ENCODE data around the gene ENTPD5.

DNA sequence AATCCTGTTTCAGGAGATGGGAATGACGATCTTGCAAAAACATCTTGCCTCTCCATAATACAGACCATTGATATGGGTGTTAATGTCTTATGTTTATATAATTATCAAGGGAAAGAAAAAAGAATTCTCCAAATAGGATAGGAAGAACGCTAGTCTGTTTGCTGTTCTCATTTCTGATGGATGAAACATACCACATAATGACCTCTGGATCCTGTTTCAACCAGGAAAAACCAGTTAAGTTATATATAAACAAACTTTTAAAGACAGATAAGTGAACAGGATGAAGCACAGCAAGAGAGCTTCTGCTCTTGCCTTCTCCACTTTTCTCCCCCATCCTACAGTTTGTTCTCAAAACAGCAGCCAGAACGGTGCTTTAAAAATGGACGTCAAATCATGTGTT, 41.2 kb downstream of the ENTPD5 start:
- TF ChIP-seq, protein P1, sequence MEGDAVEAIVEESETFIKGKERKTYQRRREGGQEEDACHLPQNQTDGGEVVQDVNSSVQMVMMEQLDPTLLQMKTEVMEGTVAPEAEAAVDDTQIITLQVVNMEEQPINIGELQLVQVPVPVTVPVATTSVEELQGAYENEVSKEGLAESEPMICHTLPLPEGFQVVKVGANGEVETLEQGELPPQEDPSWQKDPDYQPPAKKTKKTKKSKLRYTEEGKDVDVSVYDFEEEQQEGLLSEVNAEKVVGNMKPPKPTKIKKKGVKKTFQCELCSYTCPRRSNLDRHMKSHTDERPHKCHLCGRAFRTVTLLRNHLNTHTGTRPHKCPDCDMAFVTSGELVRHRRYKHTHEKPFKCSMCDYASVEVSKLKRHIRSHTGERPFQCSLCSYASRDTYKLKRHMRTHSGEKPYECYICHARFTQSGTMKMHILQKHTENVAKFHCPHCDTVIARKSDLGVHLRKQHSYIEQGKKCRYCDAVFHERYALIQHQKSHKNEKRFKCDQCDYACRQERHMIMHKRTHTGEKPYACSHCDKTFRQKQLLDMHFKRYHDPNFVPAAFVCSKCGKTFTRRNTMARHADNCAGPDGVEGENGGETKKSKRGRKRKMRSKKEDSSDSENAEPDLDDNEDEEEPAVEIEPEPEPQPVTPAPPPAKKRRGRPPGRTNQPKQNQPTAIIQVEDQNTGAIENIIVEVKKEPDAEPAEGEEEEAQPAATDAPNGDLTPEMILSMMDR (IDR thresholded peaks at IDR 0.05; ENCODE audit: low read depth, low read length, missing input control), result no peak
- TF ChIP-seq EGR1 (IDR thresholded peaks at IDR 0.05; ENCODE audit: low read depth in 2 of 2) (no peak), YY1 (IDR thresholded peaks at IDR 0.05) (no peak), TAF1 (conservative IDR thresholded peaks at IDR 0.05) (no peak), SP1 (IDR thresholded peaks at IDR 0.05) (no peak)
- TF ChIP-seq, protein P2, sequence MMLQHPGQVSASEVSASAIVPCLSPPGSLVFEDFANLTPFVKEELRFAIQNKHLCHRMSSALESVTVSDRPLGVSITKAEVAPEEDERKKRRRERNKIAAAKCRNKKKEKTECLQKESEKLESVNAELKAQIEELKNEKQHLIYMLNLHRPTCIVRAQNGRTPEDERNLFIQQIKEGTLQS (IDR thresholded peaks at IDR 0.05), result no peak

All from liver (tissue), 3 donors.